OCI-LY1 (cell line): ENCODE results near the gene CASP3.

Experiments used
- H2AFZ ChIP-seq: fragments of 200-600 bp; sonication (generic), shearing (Covaris generic); 2 replicates; pipeline ENCODE4 v1.6.0; 2014; ENCODE audit warnings: antibody characterized with exemption, mild to moderate bottlenecking, low read length
- H3F3A ChIP-seq: fragments of 200-600 bp; sonication (generic), shearing (Covaris generic); 2 replicates; pipeline ENCODE4 v1.6.0; 2014; ENCODE audit warnings: mild to moderate bottlenecking, antibody characterized with exemption, low read length, moderate library complexity; ENCODE audit not compliant: insufficient read depth
- H3K27ac ChIP-seq: fragments of 200-600 bp; sonication (generic); 2 replicates; pipeline ENCODE4 v1.5.1; 2014; ENCODE audit warnings: low read length, mixed run types, mild to moderate bottlenecking, low read depth; ENCODE audit not compliant: poor library complexity, severe bottlenecking
- H3K27me3 ChIP-seq: fragments of 200-600 bp; sonication (generic); 2 replicates; pipeline ENCODE4 v1.6.0; 2014; ENCODE audit warnings: antibody characterized with exemption, mild to moderate bottlenecking, low read length, moderate library complexity; ENCODE audit not compliant: insufficient read depth
- H3K36me3 ChIP-seq: fragments of 200-600 bp; sonication (generic); 2 replicates; pipeline ENCODE4 v1.6.1; 2014; ENCODE audit warnings: mild to moderate bottlenecking, antibody characterized with exemption, low read length, moderate library complexity, mixed read lengths; ENCODE audit not compliant: insufficient read depth
- H3K4me1 ChIP-seq: fragments of 200-600 bp; sonication (generic); 2 replicates; pipeline ENCODE4 v1.5.1; 2014; ENCODE audit warnings: mild to moderate bottlenecking, low read length, moderate library complexity; ENCODE audit not compliant: insufficient read depth, severe bottlenecking
- H3K4me2 ChIP-seq: fragments of 200-600 bp; sonication (generic), shearing (Covaris generic); 2 replicates; pipeline ENCODE4 v1.6.1; 2014; ENCODE audit warnings: low read length
- H3K4me3 ChIP-seq: fragments of 200-600 bp; sonication (generic); 2 replicates; pipeline ENCODE4 v1.5.1; 2014; ENCODE audit warnings: low read length, low read depth, mild to moderate bottlenecking, mixed read lengths; ENCODE audit not compliant: poor library complexity, severe bottlenecking
- H3K79me2 ChIP-seq: fragments of 200-600 bp; shearing (Covaris generic); 2 replicates; pipeline ENCODE4 v1.6.1; 2016; ENCODE audit warnings: mixed run types, low read length, mixed read lengths; ENCODE audit not compliant: insufficient read depth
- H3K9ac ChIP-seq: fragments of 200-600 bp; sonication (generic), shearing (Covaris generic); 2 replicates; pipeline ENCODE4 v1.6.1; 2014; ENCODE audit warnings: mild to moderate bottlenecking, low read length, mixed read lengths
- H3K9me2 ChIP-seq: fragments of 200-600 bp; sonication (generic), shearing (Covaris generic); 2 replicates; pipeline ENCODE4 v1.6.1; 2014; ENCODE audit warnings: low read depth, mild to moderate bottlenecking, low read length, mixed read lengths
- H3K9me3 ChIP-seq: fragments of 200-600 bp; shearing (Covaris generic); 2 replicates; pipeline ENCODE4 v1.6.1; 2014; ENCODE audit warnings: low read length, mixed read lengths
- H4K20me1 ChIP-seq: fragments of 200-600 bp; sonication (generic), shearing (Covaris generic); 2 replicates; pipeline ENCODE4 v1.6.0; 2016; ENCODE audit warnings: mild to moderate bottlenecking, low read length; ENCODE audit not compliant: insufficient read depth
- CTCF ChIP-seq: fragments of 200-600 bp; sonication (generic), shearing (Covaris generic); IDR thresholded peaks from 2 replicates; pipeline ENCODE4 v1.5.1; 2017; ENCODE audit warnings: mild to moderate bottlenecking, antibody characterized with exemption, low read length, moderate library complexity, mixed read lengths
- EZH2 ChIP-seq: fragments of 200-600 bp; sonication (generic), shearing (Covaris generic); IDR thresholded peaks from 2 replicates; pipeline ENCODE4 v1.8.0; 2017; ENCODE audit warnings: borderline replicate concordance, mixed run types, mild to moderate bottlenecking, antibody characterized with exemption, low read length, moderate library complexity, mixed read lengths

Gene CASP3

GRCh38 chr4:184599492-184600135 is 49.6 kb downstream of the CASP3 start:
- H3K79me2 ChIP-seq = no peaks in the 10 kb centered on the region

GRCh38 chr4:184598753-184599491 is 50.3 kb downstream of the CASP3 start:
- Histone ChIP-seq H3K9ac (no peak overlapping the region), H3K4me1 (peaks cover 4% of the 10 kb centered on the region), H3K4me2 (no peak overlapping the region), H3K27me3 (no peaks in the 10 kb centered on the region; the same call in 1 of the 2 replicates), H3F3A (no peaks in the 10 kb centered on the region), H3K9me3 (no peaks in the 10 kb centered on the region), H3K27ac (no peak overlapping the region), H3K36me3 (no peaks in the 10 kb centered on the region), H2AFZ (no peak overlapping the region), H3K4me3 (no peak overlapping the region), H3K79me2 (no peaks in the 10 kb centered on the region), H3K9me2 (no peaks in the 10 kb centered on the region), H4K20me1 (no peaks in the 10 kb centered on the region)
- no peak for TF ChIP-seq EZH2
- no peak for TF ChIP-seq CTCF

More at GRCh38 chr4:184599492-184600135, 49.6 kb downstream of the CASP3 start:
- Histone ChIP-seq H3K4me2 (no peak overlapping the region), H3K9me3 (no peaks in the 10 kb centered on the region), H4K20me1 (no peaks in the 10 kb centered on the region), H3K4me1 (peaks cover 4% of the 10 kb centered on the region), H2AFZ (no peak overlapping the region), H3F3A (no peaks in the 10 kb centered on the region), H3K4me3 (no peak overlapping the region), H3K36me3 (no peaks in the 10 kb centered on the region), H3K27me3 (no peaks in the 10 kb centered on the region; the same call in 1 of the 2 replicates), H3K9ac (no peak overlapping the region), H3K27ac (no peak overlapping the region), H3K9me2 (no peaks in the 10 kb centered on the region)
- TF ChIP-seq CTCF (no peak), EZH2 (no peak)

DNA sequence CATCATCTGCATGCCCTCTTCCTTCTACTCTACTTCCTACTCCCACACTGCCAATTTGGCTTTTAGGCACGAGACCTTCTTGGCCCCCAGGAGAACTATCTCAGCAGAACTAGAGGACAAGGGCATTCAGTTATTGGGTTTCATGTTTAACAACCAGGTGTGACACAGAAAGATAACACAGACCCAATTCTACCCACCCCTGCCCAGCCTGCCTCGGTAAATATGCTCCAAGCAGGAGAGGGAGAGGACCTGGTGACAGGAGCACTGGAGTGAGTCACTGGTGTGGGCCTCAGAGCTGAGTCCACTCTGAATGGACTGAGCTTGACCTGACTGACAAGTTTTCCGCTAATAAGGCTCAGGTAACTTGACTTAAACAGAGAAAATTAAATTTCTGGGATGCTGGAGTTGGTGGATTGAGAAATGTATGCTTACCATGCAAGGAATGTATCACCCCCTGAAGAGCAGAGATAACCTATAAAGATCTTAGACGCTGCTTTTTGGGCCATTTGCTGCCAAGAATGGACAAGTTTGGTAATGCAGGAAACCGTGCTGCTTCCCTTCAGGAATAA is 52.5 kb downstream of the CASP3 start:
- Histone ChIP-seq H3K4me2 (no peak overlapping the region), H3K27me3 (no peaks in the 10 kb centered on the region), H4K20me1 (no peaks in the 10 kb centered on the region), H3K36me3 (no peaks in the 10 kb centered on the region; the same call in 1 of the 2 replicates), H3K27ac (no peak overlapping the region), H3K9me3 (no peaks in the 10 kb centered on the region), H3K79me2 (no peaks in the 10 kb centered on the region), H3K9me2 (no peaks in the 10 kb centered on the region), H3K4me1 (peaks cover 4% of the 10 kb centered on the region), H3F3A (no peaks in the 10 kb centered on the region), H2AFZ (no peak overlapping the region), H3K4me3 (no peak overlapping the region), H3K9ac (no peak overlapping the region)
- TF ChIP-seq CTCF (no peak), EZH2 (no peak)
